Activated CD8-positive, alpha-beta memory T cell treated with anti-CD3 and anti-CD28 coated beads for 36 hours (primary cell): ENCODE measurements around the gene RANBP3. TPM values are rescaled to one million over a fixed set of nuclear protein-coding genes. Genes with fewer than 3 reads are reported as not detected.
"Not testable (repeated sequence)": the region's sequence is repeated elsewhere in the genome, so short reads cannot be mapped to it uniquely, and the experiment has no call there.

Experiments
- CTCF ChIA-PET: fragments of 350-600 bp; sonication (Branson Sonifier 250); formaldehyde crosslinking; loops from one replicate; lab custom pipeline; 2021; ENCODE audit warnings: antibody characterized with exemption; lab: Charles Lee
- POLR2A ChIA-PET: fragments of 350-600 bp; sonication (Branson Sonifier 250); formaldehyde crosslinking; loops from one replicate; lab custom pipeline; 2021; ENCODE audit warnings: antibody characterized with exemption; lab: Charles Lee
- total RNA-seq, 2 experiments: library from RNA; stranded (reverse); gene quantifications; one replicate each; pipeline ENCODE4 v1.2.3, GENCODE V29; 2021

RANBP3 gene
- total RNA-seq, 2 experiments from 2014 or later = 98.8 to 104 TPM

DNA sequence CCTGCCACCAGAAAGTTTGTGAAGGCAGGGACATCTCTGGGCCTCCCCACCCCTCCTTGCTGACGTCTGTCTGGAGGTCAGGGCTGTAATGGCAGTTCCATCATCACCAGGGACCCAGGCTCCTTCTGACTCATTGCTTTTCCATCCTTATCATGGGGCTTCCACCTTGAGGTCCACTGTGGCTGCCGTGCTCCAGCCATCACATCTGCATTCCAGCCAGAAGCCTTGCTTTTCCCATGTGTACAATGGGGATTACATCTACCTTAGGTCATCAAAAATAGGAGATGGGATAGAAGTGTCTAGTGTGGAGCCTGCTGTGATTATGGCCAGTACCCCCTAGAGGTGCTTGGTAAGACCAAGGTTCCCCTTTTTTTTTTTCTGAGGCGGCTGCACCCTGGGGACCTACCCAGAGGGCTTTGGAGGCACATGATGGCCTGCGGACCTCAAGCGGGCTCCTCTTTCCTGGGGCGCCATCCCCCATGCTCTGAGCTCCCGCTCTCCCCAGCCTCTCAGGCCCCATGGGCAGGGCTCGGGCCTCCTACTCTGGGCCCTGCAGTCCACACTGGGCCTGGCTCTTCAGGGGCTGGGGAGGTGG lies 13.4 kb upstream of the RANBP3 start:
- POLR2A ChIA-PET = no interaction called here
- CTCF ChIA-PET = interaction anchor here (0.6 to 1.5 kb wide), 2 partner anchors 31 to 1203 kb away, joined by 3 to 7 read pairs; no protein-coding TSS in a partner anchor

DNA sequence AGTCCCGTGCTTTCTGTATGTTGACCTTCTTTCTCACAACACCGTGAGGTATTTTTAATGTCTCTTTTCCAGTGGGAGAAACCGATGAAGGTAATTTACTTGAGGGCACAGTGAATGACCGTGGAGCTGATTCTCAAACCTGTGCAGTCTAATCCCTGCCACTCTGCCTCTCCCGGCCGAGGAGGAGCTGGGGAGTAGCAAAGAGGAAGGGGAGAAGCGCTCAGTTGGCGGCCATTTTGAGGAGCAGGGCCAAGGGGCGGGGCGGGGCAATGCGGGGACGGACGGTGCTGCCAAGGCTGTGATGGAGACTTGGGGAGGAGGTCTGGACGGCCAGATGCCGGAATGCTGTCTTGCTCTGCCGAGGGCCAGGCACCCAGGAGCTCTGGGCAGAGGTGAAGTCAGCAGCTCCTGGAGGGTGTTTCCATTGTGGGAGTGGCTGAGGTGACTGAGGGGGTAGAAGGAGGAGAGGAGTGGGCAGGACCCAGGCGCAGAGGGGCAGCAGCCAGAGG lies 12.4 kb upstream of the RANBP3 start:
- POLR2A ChIA-PET = no interaction called here

DNA sequence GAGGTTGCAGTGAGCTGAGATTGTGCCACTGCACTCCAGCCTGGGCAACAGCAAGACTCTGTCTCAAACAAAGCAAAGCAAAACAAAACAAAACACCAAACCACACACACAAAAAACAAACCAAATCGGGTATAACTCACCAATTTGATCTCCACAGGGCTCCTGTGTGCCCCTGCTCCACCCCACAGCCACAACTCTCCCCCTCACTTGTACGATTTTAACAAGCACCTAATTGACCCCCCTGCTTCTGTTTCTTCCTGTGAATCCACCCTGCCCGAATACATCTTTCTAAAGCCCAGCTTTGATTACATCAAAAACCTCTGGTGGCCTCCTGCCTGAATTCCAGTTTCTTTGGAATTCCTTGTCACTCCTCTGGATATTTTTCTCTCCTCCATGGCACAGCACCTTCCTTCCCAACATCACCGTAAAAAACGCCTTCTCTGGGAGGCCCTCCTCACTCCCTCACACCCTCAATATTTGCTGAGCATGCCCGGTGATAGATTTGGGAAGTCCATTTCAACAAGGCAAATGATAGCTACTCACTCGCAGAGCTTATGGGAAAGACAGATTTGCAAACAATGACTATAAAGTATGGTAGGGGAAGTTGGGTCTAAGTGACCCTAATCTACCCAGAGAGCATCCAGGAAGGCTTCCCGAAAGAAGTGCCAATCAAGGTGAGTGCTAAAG lies 11.6 kb upstream of the RANBP3 start:
- POLR2A ChIA-PET = no interaction called here
- CTCF ChIA-PET = interaction anchor here (0.9 to 2.7 kb wide), 6 partner anchors 12 to 85 kb away, joined by 3 to 21 read pairs (median 4); no protein-coding TSS in a partner anchor

More for the DNA sequence above, 12.4 kb upstream of the RANBP3 start:
- CTCF ChIA-PET = interaction anchor here (0.9 to 1.5 kb wide), 3 partner anchors 32 to 86 kb away, joined by 3 to 7 read pairs (median 3); no protein-coding TSS in a partner anchor

DNA sequence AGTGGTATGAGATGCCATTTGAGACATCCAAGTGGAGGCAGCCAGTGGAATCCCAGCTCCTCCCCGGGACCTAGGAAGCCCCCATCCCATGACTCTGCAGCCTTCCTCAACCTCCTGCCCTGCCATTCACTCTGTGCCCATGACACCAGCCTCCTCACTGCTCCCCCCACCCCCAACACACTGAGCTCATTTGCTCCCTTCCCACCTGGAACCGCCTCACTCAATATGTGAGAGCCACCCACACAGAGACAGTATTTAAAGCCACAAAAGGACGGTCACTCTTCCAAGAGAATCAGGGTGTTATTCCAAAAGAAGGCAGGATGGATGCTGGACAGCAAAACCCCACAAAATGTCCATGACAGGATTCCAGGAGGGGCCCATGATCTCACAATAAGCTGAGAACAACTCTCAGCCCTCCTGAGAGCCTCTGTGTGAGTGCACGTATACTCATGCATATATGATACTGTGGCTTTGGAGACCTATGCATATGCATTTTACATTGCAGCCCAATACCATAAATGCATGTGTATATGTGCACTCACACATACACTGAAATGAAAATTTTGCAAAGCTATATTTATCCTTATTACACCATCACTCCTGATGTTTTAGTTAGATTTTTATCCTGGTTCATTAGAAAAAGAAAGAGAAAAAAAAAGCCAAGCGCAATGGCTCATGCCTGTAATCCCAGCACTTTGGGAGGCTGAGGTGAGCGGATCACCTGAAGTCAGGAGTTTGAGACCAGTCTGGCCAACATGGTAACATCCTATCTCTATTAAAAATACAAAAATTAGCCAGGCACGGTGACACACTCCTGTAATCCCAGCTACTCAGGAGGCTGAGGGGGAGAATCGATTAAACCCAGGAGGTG lies 10.8 kb upstream of the RANBP3 start:
- POLR2A ChIA-PET = interaction anchor here (0.6 to 0.7 kb wide), 2 partner anchors 120 to 404 kb away, joined by 3 to 5 read pairs; partner anchors contain the start of gene GTF2F1
- CTCF ChIA-PET = interaction anchor here (0.6 to 2.7 kb wide), 6 partner anchors 13 to 146 kb away, joined by 3 to 21 read pairs (median 4); no protein-coding TSS in a partner anchor

DNA sequence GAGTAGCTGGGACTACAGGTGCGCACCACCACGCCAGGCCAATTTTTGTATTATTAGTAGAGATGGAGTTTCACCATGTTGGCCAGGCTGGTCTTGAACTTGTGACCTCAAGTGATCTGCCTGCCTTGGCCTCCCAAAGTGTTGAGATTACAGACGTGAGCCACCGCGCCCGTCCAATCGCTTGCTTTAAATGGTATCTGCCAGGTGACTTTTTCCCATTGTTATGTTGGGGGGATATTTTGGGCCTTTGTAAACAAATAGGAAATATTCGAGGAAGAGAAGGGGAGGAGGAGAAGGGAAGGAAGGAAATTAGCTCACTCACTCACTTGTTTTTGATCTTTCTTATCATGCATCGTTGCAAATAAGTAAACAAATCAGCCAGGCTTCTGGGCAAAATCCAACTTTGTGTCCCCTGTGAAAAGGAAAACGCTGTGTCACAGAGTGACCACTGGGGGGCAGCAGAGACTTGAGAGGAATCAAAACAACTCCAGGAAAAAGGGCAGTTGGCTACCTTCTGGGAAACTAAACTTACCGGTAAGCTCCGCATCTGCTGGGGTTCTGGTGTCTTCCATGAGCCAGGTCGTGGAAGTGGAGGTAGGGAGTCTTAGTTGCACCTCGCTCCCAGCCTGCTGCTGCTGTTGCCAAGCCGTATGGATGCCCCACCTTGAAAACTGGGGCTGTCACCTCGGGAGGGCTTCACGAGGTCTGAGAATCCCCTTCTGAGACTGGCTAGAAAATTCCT lies 9.3 kb upstream of the RANBP3 start:
- POLR2A ChIA-PET = no interaction called here
- CTCF ChIA-PET = interaction anchor here (0.6 to 2.7 kb wide), 16 partner anchors 9 to 317 kb away, joined by 3 to 21 read pairs (median 3); no protein-coding TSS in a partner anchor

DNA sequence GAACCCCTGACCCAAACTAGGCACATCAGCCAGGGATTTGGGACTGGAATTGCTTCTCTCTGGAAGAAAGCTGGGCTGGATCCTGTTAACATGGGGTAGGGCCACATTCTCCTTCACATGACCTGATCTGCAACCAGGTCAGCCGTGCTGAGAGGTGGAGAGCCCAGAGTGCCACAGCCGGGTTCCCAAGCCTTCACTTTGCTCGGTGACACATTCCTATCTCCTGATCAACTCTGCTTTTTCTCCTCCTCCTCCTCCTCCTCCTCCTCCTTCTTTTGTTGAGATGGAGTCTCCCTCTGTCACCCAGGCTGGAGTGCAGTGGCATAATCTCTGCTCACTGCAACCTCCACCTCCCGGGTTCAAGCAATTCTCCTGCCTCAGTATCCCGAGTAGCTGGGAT lies 7.9 kb upstream of the RANBP3 start:
- POLR2A ChIA-PET = not testable (repeated sequence)
- CTCF ChIA-PET = interaction anchor here (1.2 to 2.3 kb wide), 4 partner anchors 18 to 318 kb away, joined by 3 to 8 read pairs (median 4); no protein-coding TSS in a partner anchor

DNA sequence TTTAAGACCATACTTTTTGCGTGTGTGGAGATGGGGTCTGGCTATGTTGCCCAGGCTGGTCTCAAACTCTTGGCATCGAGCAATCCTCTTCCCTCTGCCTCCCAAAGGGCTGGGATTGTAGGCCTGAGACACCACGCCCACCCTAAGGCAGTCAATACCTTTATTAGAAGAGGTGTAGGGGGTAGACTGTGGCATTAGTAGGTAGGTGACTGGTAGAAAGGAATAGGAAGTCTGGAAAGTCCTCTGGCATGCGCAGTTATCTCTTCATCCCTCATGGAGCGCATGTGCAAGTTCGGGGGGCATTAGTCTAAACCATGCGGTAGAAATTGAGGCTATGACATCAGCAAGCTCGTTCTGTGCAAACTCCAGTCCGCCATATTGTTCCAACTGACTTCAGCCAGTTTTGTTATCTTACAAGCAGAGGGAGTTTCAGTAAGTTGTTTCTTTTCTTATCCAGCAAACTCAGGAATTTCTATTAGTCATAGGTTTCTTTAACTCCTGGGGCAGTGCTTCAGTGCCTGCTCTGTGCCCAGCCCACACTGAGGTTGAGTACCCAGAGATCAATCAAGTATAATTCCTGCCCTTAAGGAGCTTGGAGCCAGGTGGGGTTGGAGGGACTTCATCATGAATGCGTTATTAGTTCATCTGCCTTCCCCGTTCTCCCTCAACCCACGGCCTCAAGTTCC lies 7.3 kb upstream of the RANBP3 start:
- ChIA-PET CTCF (interaction anchor here (0.9 to 2.3 kb wide), 4 partner anchors 17 to 182 kb away, joined by 3 to 8 read pairs (median 5); no protein-coding TSS in a partner anchor), POLR2A (no interaction called here)

DNA sequence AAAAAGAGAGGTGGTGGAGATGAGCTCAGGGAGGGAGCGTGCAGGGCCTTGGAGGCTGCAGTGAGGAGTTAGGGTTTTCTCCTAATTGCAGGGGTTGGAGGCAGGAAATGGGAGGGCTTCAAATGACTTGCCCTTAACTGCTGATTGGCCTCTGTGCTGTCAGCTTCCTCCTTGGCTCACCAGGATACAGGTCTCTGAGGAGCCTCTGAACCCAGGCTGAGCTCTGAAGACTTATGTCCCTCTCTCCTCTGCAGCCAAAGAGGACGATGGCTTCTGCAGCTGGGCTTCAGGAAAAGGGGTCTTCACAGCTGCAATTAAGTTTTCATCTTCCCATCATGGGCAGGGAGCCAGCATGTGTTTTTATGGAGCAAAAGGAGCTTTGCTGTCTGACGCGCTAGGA lies 6.7 kb upstream of the RANBP3 start:
- ChIA-PET CTCF (interaction anchor here (0.8 to 2.3 kb wide), 5 partner anchors 9 to 181 kb away, joined by 3 to 8 read pairs (median 4); no protein-coding TSS in a partner anchor), POLR2A (no interaction called here)

DNA sequence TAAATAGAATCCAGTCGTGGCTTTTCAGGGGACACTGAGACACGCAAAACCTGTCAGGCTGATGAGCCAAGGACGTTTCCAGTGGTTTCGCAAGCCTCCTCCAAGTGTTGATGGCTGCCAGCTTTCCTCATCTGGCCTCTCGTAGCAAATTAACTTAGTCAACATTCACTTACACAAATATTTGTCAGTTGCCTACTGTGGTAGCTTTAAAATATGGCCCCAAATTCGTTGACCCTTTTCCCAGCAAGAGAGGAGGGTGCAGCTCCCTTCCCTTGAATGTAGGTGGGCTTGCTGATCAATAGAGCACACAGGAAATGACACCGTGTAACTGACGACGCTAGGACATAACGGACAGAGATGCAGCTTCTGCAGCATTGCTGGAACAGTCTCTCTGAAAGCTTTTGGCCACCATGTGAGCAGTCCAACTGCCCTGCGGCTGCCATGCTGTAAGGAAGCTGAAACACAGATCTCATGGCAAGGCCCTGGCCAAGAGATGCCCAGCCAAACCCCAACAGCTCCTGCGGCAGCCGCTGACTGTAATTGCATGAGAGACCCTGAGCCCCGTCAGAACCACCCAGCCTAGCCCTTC lies 5.5 kb upstream of the RANBP3 start:
- ChIA-PET POLR2A (no interaction called here), CTCF (interaction anchor here (1.0 to 2.0 kb wide), 4 partner anchors 16 to 180 kb away, joined by 3 to 10 read pairs (median 3); no protein-coding TSS in a partner anchor)

DNA sequence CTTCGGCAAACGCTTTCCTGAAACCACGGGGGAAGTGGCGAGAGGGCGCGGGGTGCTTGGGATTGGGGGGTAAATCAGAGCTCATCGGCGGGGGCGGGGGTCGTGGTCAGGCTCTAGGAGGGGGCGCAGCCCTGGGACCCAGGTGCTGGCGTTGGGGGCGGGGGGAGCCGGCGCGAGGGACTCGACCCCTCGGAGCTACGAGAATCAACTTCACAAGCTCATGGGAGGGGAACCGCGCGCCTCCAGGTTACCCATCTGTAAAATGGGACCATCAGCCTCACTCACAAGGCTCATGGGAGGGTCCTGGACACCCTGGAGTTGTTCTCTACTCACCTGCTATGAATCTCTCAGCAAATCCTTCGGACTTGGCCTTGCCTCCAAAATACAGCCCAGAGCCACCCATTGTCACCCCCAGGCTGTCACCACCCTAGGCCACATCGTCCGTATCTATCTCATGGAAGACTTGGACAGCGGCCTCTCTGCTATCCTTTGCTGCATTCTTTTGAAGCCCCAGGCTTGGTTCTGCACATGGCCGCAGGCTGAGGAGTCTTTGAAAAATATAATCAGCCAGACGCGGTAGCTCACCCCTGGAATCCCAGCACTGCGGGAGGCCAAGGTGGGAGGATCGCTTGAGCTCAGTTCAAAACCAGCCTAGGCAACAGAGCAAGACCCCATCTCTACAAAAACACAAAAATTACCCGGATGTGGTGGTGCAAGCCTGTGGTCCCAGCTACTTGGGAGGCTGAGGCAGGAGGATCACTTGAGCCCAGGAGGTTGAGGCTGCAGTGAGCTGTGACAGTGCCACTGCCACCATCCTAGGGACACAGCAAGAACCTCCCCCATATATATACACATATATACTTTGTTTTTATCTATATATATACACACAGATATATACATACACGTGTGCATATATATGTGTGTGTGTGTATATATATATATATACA lies 939 bp upstream of the RANBP3 start:
- ChIA-PET POLR2A (interaction anchor here (0.7 to 1.2 kb wide), 7 partner anchors 11 to 1051 kb away, joined by 3 to 12 read pairs (median 3); no protein-coding TSS in a partner anchor), CTCF (interaction anchor here (0.9 to 3.8 kb wide), 5 partner anchors 9 to 175 kb away, joined by 3 to 12 read pairs (median 6); no protein-coding TSS in a partner anchor)

DNA sequence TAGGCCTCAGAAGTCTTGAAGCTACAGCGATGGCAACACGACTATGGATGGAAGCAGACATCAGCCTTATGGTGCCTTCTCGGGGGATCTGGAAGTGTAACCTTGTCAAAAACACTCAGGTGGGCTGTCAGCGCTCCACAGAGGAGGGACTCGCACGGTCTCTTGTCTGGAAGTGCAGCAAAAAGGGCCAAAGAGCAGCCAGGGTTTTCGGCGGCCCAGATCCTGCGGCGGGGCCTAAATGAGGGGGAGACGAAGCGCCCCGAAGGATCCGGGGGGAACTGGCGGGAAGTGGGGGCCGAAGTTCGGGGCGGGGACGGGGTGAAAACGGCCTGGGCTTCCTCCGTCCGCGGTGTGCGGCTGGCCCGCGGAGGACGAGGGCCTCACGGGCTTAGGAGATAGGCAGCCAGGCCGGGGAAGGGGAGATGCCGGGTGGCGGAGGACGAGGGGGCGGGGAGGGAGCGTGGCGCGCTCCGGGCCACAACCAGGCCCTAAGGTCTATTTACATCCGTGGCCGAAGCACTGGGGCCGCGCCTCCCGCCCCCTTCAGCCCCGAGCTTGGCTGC lies 637 bp downstream of the RANBP3 start:
- ChIA-PET CTCF (no interaction called here), POLR2A (interaction anchor here (0.7 to 1.1 kb wide), 4 partner anchors 9 to 254 kb away, joined by 3 to 12 read pairs (median 4); no protein-coding TSS in a partner anchor)

DNA sequence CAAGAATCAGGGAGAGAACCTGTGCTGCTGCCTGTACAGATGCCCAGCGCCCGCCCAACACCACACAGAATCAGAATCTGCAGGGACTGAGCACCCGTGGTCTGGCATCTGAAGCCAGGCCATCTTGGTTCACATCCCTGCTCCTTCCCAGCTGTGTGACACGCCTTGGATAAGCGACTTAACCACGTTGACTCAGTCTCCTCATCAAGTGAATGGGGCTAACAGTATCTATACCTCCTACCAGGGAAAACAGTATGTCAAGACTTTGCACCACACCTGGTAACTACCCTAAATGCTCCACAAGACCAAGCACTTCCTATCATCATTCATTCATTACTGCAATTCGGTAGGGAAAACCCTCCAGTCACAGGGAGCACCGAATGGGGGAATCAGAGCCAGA lies 1.2 kb downstream of the RANBP3 start:
- ChIA-PET CTCF (interaction anchor here (0.9 kb wide), 1 partner anchor 9 kb away, joined by 5 read pairs; no protein-coding TSS in a partner anchor), POLR2A (no interaction called here)

DNA sequence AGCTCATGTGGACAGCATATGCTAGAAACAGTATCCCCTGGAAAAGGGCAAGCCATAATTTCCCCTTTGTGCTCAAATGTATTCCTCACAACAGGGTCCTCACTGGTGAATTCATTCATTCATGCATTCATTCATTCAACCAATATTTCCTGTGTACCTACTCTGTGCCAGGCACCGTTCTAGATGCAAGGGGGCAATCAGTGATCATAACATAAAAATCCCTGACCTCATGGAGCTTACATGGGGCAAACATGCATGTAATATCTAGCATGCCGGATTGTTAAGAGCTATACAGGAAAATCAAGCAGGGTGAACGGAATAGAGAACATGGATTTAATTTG lies 2.6 kb downstream of the RANBP3 start:
- ChIA-PET CTCF (interaction anchor here (0.7 to 1.2 kb wide), 2 partner anchors 9 to 47 kb away, joined by 3 to 7 read pairs; no protein-coding TSS in a partner anchor), POLR2A (interaction anchor here (0.5 to 0.7 kb wide), 2 partner anchors 14 to 134 kb away, joined by 3 to 5 read pairs; no protein-coding TSS in a partner anchor)

DNA sequence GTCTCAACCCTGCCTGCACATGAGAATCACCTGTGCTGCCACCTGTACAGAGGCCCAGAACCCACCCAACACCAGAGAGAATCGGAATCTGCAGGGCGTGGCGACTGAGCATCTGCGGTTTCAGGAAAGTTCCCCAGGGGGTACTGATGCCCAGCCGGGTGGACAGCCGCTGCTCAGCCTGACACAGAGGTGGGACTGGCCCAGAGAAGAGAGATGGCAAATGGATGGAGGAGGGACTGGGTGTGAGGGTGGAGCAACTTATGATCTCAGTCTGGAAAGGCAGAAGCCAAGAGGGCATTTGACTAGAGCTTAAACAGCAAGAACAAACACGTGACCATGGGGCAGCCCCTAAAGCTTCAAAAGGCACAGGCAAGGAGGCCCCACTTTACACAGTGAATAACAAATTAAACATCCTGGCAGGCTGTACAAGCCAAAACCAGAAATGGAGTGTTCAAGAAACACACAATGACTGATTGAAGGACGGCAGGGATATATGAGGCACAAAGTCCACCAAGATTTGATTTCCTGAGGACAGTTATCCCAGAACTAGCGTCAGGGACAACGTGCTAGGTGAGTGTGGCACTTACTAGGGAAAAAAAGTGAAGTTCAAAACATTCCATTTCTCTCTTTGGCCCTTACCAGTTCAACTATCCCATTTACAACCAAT lies 3.1 kb downstream of the RANBP3 start:
- ChIA-PET POLR2A (interaction anchor here (0.5 kb wide), 1 partner anchor 134 kb away, joined by 3 read pairs; no protein-coding TSS in a partner anchor), CTCF (interaction anchor here (0.7 to 1.2 kb wide), 2 partner anchors 10 to 47 kb away, joined by 3 to 7 read pairs; no protein-coding TSS in a partner anchor)
